K562 (cell line): ENCODE measurements around the gene DEPP1. TPM values are rescaled to one million over a fixed set of nuclear protein-coding genes. Genes with fewer than 3 reads are reported as not detected.
A peak's percentile ranks its signal among the peaks of the same experiment; 100 is the strongest.

Experiments used
- ATF1 ChIP-seq, 2 experiments: fragments of 450-650 bp in 1 of 2; IDR thresholded peaks; 2 replicates each; pipeline ENCODE4 v1.6.1; 2016; ENCODE audit warnings: missing compliant biosample characterization in 1 of 2, missing genetic modification characterization in 1 of 2
- CREB1 ChIP-seq, 2 experiments: sonication (generic) in 1 of 2; formaldehyde crosslinking in 1 of 2; IDR thresholded peaks; 2 replicates each; pipeline versions ENCODE4 v1.6.1 to v1.8.0; 2012 to 2022; ENCODE audit warnings: inconsistent platforms in 1 of 2, mild to moderate bottlenecking in 1 of 2, missing genetic modification reagents in 1 of 2, moderate library complexity in 1 of 2
- DACH1 ChIP-seq: fragments of 450-650 bp; IDR thresholded peaks from 2 replicates; pipeline ENCODE4 v1.6.1; 2018; ENCODE audit not compliant: partially characterized antibody
- FOXM1 ChIP-seq, 2 experiments: fragments of 450-650 bp in 1 of 2; sonication (generic) in 1 of 2; formaldehyde crosslinking in 1 of 2; IDR thresholded peaks; 2 replicates each; pipeline versions ENCODE4 v1.6.1 to v1.9.0; 2017 to 2022; ENCODE audit warnings: low read depth in 2 of 2, mild to moderate bottlenecking in 2 of 2, missing genetic modification reagents in 1 of 2, moderate library complexity in 1 of 2
- GABPB1 ChIP-seq: sonication (generic); formaldehyde crosslinking; IDR thresholded peaks from 2 replicates; pipeline ENCODE4 v1.8.0; 2022; ENCODE audit warnings: mild to moderate bottlenecking, missing genetic modification reagents
- GATAD2B ChIP-seq: fragments of 450-650 bp; IDR thresholded peaks from 2 replicates; pipeline ENCODE4 v1.6.1; 2017; ENCODE audit warnings: mild to moderate bottlenecking, borderline replicate concordance
- HDAC2 ChIP-seq: fragments of 450-650 bp; IDR thresholded peaks from 2 replicates; pipeline ENCODE4 v1.6.1; 2016; ENCODE audit warnings: mild to moderate bottlenecking
- NR4A1 ChIP-seq, 2 experiments: fragments of 250-450 bp in 1 of 2; fragments of 450-650 bp in 1 of 2; sonication (Bioruptor Pico) in 1 of 2; IDR thresholded peaks; 2 replicates each; pipeline versions ENCODE4 v1.4.0 to v1.6.1; 2016 to 2020; ENCODE audit warnings: mild to moderate bottlenecking in 2 of 2, missing compliant biosample characterization in 1 of 2, missing genetic modification characterization in 1 of 2, moderate library complexity in 1 of 2
- NUFIP1 ChIP-seq: fragments of 450-650 bp; IDR thresholded peaks from 2 replicates; pipeline ENCODE4 v1.6.1; 2018; ENCODE audit not compliant: partially characterized antibody
- RBBP5 ChIP-seq: fragments of 200-600 bp; sonication (generic); IDR thresholded peaks from 2 replicates; pipeline ENCODE4 v1.6.1; 2012; ENCODE audit warnings: borderline replicate concordance, mild to moderate bottlenecking, low read length, control low read depth, inconsistent platforms; ENCODE audit not compliant: insufficient read depth, poor library complexity, severe bottlenecking
- SOX6 ChIP-seq: fragments of 450-650 bp; IDR thresholded peaks from 2 replicates; pipeline ENCODE4 v1.6.1; 2014; ENCODE audit warnings: mild to moderate bottlenecking
- YY1 ChIP-seq, 3 experiments: IDR thresholded peaks; 2 replicates each; pipeline ENCODE4 v1.6.1; 2011; ENCODE audit warnings: low read length in 2 of 3, mild to moderate bottlenecking in 2 of 3, moderate library complexity in 2 of 3, borderline replicate concordance in 1 of 3, control low read depth in 1 of 3, low read depth in 1 of 3; ENCODE audit not compliant: insufficient read depth in 3 of 3, insufficient replicate concordance in 2 of 3, control insufficient read depth in 1 of 3, insufficient read length in 1 of 3; ENCODE audit errors: extremely low read depth in 1 of 3
- polyA plus RNA-seq, 8 experiments: library from polyadenylated mRNA; depleted of rRNA in 4 of 8; stranded (reverse) in 5 of 8; unstranded in 3 of 8; fragments of >200 nt; fragmentation: Nextera tagmentation in 2 of 8; fragmentation: Illumina TruSeq in 1 of 8; extraction: Ambion mirVana in 2 of 8; extraction: Trizol in 1 of 8; gene quantifications; 2 replicates each; pipeline versions ENCODE4 v1.2.1 to v1.2.3, GENCODE V29; 2011 to 2014; ENCODE audit warnings: inconsistent platforms in 1 of 8, missing spikeins in 1 of 8
- total RNA-seq, 7 experiments: library from RNA; depleted of rRNA in 6 of 7; stranded (reverse); fragments of >200 nt in 6 of 7; fragmentation: Illumina TruSeq in 2 of 7; extraction: Trizol in 2 of 7; gene quantifications; 2 replicates each; pipeline versions ENCODE4 v1.2.1 to v1.2.3, GENCODE V29; 2011 to 2021; ENCODE audit warnings: low replicate concordance in 1 of 7
- TF ChIP-seq, protein P1 (sequence below), 2 experiments: IDR thresholded peaks; 2 replicates each; pipeline ENCODE4 v1.6.1; 2011; ENCODE audit warnings: borderline replicate concordance in 1 of 2, control low read depth in 1 of 2, low read depth in 1 of 2, low read length in 1 of 2, mild to moderate bottlenecking in 1 of 2, mixed read lengths in 1 of 2, moderate library complexity in 1 of 2; ENCODE audit not compliant: insufficient read depth in 1 of 2, insufficient read length in 1 of 2, poor library complexity in 1 of 2, severe bottlenecking in 1 of 2; ENCODE audit errors: extremely low read depth in 1 of 2
- TF ChIP-seq, protein P2 (sequence below), 2 experiments: fragments of 450-650 bp in 1 of 2; sonication (generic) in 1 of 2; formaldehyde crosslinking; conservative IDR thresholded peaks; 2 replicates each; pipeline versions ENCODE4 v1.4.0 to v1.8.1; 2020 to 2022; ENCODE audit warnings: mild to moderate bottlenecking in 1 of 2, missing genetic modification reagents in 1 of 2
- TF ChIP-seq, protein P3 (sequence below): sonication (generic); formaldehyde crosslinking; IDR thresholded peaks from 2 replicates; pipeline ENCODE4 v1.4.0; 2020; ENCODE audit warnings: mild to moderate bottlenecking, missing genetic modification reagents
- TF ChIP-seq, protein P4 (sequence below), 2 experiments: IDR thresholded peaks in 1 of 2; conservative IDR thresholded peaks in 1 of 2; 2 replicates each; pipeline ENCODE4 v1.6.1; 2016; ENCODE audit warnings: low read depth in 2 of 2, mild to moderate bottlenecking in 1 of 2, missing compliant biosample characterization in 1 of 2, missing genetic modification characterization in 1 of 2, moderate library complexity in 1 of 2

The DEPP1 gene
- total and polyA plus RNA-seq, 9 of the 15 experiments (the other 6 are each of a cell fraction or from before 2014, with no cell fraction given), result 0.04 to 0.54 (median 0.20) TPM; not detected in 1

DNA sequence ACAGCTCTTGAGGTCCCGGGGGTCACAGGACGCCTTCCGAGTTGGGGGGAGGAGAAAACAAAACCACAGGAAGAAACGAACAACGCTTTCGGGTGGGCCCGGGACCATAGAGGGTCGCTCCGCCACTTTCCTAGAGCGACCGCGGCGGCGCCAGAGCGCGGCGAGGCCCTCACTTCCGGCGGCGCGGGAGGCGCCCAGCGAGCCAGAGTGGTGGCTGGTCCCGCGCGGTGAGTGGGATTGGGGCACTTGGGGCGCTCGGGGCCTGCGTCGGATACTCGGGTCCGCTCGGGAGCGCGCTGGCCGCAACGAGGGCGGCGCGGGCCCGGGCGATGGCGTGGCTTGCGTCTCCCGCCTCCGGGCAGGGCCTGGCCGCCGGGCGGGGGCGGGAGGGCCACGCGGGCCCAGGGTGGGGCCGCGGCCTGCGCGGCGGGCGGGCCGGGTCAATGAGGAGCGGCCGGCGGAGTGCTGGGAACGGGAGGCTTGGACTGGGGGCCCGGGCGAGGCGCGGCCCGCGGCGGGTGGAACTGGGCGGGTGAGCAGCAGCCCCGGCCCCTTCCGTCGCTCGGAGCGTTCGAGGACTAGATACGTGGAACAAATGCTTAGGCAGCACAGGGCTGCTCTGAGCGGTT lies 22.3 kb upstream of the DEPP1 start, which contains the start of gene ZNF22 (continued):
- TF ChIP-seq, protein P1, sequence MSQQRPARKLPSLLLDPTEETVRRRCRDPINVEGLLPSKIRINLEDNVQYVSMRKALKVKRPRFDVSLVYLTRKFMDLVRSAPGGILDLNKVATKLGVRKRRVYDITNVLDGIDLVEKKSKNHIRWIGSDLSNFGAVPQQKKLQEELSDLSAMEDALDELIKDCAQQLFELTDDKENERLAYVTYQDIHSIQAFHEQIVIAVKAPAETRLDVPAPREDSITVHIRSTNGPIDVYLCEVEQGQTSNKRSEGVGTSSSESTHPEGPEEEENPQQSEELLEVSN (IDR thresholded peaks at IDR 0.05; ENCODE audit: borderline replicate concordance in 1 of 2, extremely low read depth in 1 of 2, insufficient read depth in 1 of 2, insufficient read length in 1 of 2, low read depth in 1 of 2, low read length in 1 of 2, poor library complexity in 1 of 2, severe bottlenecking in 1 of 2), result peak; percentile 97 to 99
- TF ChIP-seq NUFIP1 (no peak), RBBP5 (peak; percentile 87), HDAC2 (0 out of 2 replicates have a peak, but pooled peaks have one; percentile 35), NR4A1 (CRISPR knock-in tag; IDR thresholded peaks at IDR 0.05) (0 out of 2 replicates have a peak, but pooled peaks have one; percentile 20), NR4A1 (tag; IDR thresholded peaks at IDR 0.05) (peak; percentile 58; the same call in 1 of the 2 replicates), GATAD2B (peak; percentile 90; the same call in 1 of the 2 replicates), DACH1 (no peak), YY1 (IDR thresholded peaks at IDR 0.05; ENCODE audit: borderline replicate concordance in 1 of 3, control insufficient read depth in 1 of 3, extremely low read depth in 1 of 3, insufficient read depth in 3 of 3, insufficient read length in 1 of 3, insufficient replicate concordance in 2 of 3, low read depth in 1 of 3, low read length in 2 of 3) (peak in 2 of 3 experiments; percentile 32 to 62), FOXM1 (IDR thresholded peaks at IDR 0.05; ENCODE audit: low read depth) (no peak), FOXM1 (CRISPR knock-in tag; IDR thresholded peaks at IDR 0.05; ENCODE audit: low read depth) (peak; percentile 87; the same call in 1 of the 2 replicates), GABPB1 (CRISPR knock-in tag) (peak; percentile 93), CREB1 (IDR thresholded peaks at IDR 0.05) (no peak), CREB1 (CRISPR knock-in tag; IDR thresholded peaks at IDR 0.05) (peak; percentile 50), ATF1 (CRISPR knock-in tag; IDR thresholded peaks at IDR 0.05) (no peak; the same call in 1 of the 2 replicates), ATF1 (tag; IDR thresholded peaks at IDR 0.05) (peak; percentile 45; the same call in 1 of the 2 replicates), SOX6 (peak; percentile 78)
- TF ChIP-seq, protein P2, sequence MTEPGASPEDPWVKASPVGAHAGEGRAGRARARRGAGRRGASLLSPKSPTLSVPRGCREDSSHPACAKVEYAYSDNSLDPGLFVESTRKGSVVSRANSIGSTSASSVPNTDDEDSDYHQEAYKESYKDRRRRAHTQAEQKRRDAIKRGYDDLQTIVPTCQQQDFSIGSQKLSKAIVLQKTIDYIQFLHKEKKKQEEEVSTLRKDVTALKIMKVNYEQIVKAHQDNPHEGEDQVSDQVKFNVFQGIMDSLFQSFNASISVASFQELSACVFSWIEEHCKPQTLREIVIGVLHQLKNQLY (CRISPR knock-in tag; conservative IDR thresholded peaks at IDR 0.05), result 0 out of 4 replicates have a peak, but pooled peaks of 1 of the 2 experiments have one; percentile 17
- TF ChIP-seq, protein P3, sequence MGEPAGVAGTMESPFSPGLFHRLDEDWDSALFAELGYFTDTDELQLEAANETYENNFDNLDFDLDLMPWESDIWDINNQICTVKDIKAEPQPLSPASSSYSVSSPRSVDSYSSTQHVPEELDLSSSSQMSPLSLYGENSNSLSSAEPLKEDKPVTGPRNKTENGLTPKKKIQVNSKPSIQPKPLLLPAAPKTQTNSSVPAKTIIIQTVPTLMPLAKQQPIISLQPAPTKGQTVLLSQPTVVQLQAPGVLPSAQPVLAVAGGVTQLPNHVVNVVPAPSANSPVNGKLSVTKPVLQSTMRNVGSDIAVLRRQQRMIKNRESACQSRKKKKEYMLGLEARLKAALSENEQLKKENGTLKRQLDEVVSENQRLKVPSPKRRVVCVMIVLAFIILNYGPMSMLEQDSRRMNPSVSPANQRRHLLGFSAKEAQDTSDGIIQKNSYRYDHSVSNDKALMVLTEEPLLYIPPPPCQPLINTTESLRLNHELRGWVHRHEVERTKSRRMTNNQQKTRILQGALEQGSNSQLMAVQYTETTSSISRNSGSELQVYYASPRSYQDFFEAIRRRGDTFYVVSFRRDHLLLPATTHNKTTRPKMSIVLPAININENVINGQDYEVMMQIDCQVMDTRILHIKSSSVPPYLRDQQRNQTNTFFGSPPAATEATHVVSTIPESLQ, result peak; percentile 52; the same call in 1 of the 2 replicates
- TF ChIP-seq, protein P4, sequence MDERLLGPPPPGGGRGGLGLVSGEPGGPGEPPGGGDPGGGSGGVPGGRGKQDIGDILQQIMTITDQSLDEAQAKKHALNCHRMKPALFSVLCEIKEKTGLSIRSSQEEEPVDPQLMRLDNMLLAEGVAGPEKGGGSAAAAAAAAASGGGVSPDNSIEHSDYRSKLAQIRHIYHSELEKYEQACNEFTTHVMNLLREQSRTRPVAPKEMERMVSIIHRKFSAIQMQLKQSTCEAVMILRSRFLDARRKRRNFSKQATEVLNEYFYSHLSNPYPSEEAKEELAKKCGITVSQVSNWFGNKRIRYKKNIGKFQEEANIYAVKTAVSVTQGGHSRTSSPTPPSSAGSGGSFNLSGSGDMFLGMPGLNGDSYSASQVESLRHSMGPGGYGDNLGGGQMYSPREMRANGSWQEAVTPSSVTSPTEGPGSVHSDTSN (CRISPR knock-in tag; IDR thresholded peaks at IDR 0.05; ENCODE audit: low read depth), result no peak
- TF ChIP-seq, protein P4 (tag; conservative IDR thresholded peaks at IDR 0.05; ENCODE audit: low read depth), result no peak
